C4-2B (cell line): Measurements from ENCODE around the gene LRRC46.

Experiments
- CTCF ChIP-seq: fragments of 450-650 bp; conservative IDR thresholded peaks from 2 replicates; pipeline ENCODE4 v1.5.1; 2017; ENCODE audit warnings: mild to moderate bottlenecking
- ZFX ChIP-seq: fragments of 450-650 bp; IDR thresholded peaks from 2 replicates; pipeline ENCODE4 v1.6.1; 2017

GRCh38 chr17:47844814-47845715 lies 13.6 kb downstream of the LRRC46 start:
- TF ChIP-seq CTCF (peak; percentile 69), ZFX (no peak)
